ENCODE data around the gene HSPA14. TPM values are rescaled to one million over a fixed set of nuclear protein-coding genes. Genes with fewer than 3 reads are reported as not detected.
"Not testable (repeated sequence)": the region's sequence is repeated elsewhere in the genome, so short reads cannot be mapped to it uniquely, and the experiment has no call there.

HSPA14 gene
- total RNA-seq, 1 experiment from 2014 or later: 32.3 TPM

- peak; percentile 17 for DNase-seq (ENCODE audit: low read depth)
Measured at GRCh38 chr10:14879124-14879927, 41.2 kb downstream of the HSPA14 start.

DNA sequence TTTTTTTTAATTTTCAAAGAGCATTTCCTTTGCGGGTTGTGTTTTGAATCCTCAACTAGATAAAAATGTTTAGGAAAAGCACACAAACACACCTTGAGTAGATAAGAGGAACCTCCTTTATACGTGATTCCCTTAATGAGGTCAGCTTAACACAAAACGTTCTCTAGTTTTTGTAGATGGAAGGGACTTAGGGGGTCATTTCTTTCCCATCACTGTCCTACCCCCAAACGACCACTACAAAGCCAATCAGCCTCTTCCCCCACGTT is 41.8 kb downstream of the HSPA14 start:
- DNase-seq (ENCODE audit: low read depth): no peak

DNA sequence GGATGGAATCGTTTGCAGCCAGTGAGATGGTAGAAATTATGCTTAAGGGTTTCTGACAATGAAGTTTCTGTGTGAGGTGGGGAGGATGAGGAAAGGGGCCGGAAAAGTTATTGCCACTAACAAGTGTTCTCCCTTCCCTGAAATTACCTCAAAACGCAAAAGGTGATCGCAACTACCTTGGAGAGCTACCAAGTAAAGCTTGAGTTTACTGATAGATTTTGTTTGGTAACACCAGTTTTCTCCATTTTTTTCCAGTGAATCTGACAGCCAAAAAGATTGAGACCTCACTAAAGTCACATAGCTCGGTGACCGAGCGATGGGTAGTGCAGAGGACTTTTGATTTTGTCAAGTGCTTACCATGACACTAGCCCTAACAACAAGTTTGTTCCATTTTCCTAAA is 42.1 kb downstream of the HSPA14 start:
- DNase-seq (ENCODE audit: low read depth): no peak

DNA sequence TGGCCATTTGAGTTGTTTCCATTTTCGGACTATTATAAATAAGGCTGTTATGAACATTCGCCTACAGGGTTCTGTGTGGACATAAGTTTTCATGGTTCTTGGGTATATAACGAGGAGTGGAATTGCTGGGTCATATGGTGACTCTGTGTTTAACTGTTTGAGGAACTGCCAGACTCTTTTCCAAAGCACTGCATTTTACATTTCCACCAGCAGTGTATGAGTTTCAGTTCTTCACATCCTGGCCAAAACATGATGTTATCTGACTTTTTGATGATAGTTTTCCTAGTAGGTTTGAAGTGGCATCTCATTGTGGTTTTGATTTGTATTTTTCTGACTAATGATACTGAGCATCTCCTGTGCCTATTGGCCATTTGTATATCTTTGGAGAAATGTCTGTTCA is 46.0 kb downstream of the HSPA14 start:
- no peak for DNase-seq (ENCODE audit: low read depth)

DNA sequence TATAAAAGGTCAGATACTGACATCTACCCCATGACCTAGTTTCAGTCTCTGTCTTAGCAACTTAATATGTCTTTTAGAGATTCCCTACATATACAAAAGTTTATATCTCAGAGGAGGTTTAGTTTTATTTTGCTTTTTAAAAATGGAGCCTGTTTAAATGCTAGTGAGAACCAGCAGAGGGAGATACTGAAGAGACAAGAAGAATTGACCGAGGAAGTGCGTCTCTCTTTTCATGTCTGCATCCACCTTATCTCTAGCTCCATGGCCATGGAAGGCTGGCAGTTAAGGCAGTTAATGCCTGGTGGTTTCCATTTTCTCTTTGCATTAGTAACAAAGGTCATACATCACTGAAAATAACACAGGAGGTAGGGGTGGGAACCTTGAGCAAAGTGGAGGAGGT is 51.2 kb downstream of the HSPA14 start:
- no peak for DNase-seq (ENCODE audit: low read depth)

DNA sequence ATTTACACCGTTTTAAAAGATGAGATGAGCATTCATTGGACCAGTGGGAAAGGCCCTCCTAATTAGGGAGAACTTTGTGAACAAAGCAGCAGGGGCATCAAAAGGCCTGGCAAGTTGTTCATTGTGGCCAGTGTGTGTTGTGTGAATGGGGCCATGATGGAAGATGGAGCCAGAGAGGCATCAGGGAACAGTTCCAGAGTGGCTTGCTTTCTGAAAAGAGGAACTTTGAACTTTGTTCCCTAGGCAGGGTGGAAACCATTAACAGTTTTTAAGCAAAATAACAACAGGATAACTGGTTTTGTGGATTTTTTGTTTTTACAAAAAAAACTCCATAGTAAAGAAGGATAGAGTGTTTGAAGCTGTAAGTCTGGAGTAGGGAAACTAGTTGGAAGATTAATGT is 53.0 kb downstream of the HSPA14 start:
- no peak for DNase-seq (ENCODE audit: low read depth)

DNA sequence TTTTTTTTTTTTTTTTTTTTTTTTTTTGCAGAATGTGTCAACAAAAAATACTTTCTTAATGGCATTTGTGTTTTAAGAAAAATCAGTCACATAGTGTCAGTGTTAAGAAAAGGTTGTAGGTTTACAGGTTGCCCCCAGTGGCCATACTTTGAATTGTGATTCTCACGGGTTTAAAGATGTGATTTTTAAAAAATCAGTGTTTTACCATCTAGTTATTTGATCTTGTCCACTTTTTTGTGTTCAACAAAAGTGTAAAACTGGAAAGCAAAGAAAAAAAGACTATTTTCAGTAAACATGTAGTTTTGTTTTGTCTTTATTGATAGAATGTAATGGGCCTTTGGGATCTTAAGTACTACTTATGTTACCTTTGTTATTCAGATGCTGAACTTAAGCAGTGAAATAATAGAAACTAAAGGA is 66.2 kb downstream of the HSPA14 start:
- DNase-seq (ENCODE audit: low read depth): peak; percentile 37

GRCh38 chr10:14904864-14905263 is 66.8 kb downstream of the HSPA14 start:
- no peak for DNase-seq (ENCODE audit: low read depth)

- DNase-seq (ENCODE audit: low read depth): no peak
Measured at GRCh38 chr10:14905890-14906289, 67.8 kb downstream of the HSPA14 start.

- no peak for DNase-seq (ENCODE audit: low read depth)
Measured at GRCh38 chr10:14906765-14907164, 68.7 kb downstream of the HSPA14 start.

- DNase-seq (ENCODE audit: low read depth): not testable (repeated sequence)
Measured at GRCh38 chr10:14907591-14907990, 69.5 kb downstream of the HSPA14 start.

DNA sequence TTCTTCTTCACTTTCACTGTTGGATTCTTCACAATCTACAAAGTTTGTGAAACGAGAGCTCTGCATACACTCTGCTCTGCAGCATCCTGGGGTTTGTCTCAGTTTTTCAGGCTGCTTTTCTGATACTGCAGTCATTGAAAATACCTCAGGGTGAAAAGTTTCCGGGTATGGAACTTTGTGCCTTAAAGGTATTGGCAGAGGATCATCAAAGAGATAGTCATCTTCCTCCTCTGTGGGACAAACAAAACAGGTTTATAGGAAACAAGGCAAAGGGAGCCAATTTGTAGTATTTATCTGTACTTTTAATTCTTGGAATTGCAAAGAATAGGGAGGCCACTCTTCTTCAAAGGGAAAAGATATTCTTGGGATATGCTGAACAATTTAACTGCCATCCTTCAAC is 71.0 kb downstream of the HSPA14 start:
- no peak for DNase-seq (ENCODE audit: low read depth)

DNA sequence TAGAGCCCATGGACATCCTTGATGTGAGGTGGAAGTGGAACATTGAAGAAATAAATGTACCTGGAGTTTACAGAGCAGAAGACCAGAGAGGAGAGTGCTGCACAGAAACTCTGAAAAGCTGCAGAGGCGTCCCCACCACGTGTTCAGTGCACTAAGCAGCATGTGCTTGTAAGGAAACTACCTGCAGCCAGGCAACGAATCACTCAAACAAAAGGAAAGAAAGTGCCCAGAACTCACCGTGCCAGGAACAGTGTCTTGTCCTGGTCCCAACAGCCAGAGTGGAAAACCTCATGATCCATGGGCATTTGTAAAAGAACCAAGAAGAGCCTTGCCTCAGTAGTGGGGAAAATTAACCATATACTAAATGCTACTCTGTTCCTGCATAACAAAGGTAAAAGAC is 72.8 kb downstream of the HSPA14 start:
- no peak for DNase-seq (ENCODE audit: low read depth)

DNA sequence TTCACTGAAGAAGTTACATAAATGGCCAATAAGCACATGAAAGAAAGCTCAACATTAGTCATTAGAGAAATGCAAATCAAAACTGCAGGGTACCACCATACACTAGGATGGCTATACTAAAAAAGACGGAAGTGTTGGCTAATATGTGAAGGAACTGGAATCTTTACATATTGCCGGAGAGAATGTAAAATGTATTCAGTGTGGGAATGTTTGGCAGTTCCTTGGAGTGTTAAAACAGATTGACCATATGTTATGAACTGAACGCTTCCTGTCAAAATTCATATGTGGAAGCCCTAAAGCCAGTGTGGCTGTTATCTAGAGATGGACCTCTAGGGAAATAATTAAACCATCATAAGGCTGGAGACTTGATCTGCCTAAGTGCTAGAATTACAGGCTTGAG is 73.7 kb downstream of the HSPA14 start:
- DNase-seq (ENCODE audit: low read depth): no peak

DNA sequence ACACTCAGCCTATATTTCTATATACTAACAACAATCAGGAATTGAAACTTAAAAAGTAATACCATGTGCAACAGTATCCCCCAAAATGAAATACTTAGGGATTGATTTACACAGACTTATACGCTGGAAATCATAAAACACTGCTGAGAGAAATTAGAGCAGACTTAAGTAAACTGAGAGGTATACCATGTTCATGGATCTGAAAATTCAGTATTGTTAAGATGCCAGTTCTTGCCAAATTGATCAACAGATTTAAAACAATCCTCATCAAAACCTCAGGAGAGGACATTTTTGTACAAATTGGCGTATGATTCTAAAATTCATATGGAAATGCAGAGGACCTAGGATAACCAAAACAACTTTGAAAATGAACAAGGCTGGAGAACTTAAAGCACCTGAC is 78.5 kb downstream of the HSPA14 start:
- no peak for DNase-seq (ENCODE audit: low read depth)

DNA sequence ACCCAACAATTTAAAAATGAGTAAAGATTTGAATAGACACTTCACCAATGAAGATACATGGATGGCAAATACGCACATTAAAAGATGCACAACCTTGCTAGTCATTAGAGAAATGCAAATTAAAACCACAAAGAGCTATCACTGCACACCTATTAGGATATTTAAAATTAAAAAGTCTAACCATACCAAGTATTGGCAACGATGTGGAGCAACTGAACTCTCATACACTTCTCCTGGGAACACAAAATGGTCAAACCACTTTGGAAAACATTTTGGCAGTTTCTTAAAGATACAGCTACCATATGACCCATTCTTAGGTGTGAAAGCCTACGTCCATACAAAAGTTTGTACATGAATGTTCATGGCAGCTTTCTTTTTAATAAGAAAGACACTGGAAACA is 79.7 kb downstream of the HSPA14 start:
- no peak for DNase-seq (ENCODE audit: low read depth)

DNA sequence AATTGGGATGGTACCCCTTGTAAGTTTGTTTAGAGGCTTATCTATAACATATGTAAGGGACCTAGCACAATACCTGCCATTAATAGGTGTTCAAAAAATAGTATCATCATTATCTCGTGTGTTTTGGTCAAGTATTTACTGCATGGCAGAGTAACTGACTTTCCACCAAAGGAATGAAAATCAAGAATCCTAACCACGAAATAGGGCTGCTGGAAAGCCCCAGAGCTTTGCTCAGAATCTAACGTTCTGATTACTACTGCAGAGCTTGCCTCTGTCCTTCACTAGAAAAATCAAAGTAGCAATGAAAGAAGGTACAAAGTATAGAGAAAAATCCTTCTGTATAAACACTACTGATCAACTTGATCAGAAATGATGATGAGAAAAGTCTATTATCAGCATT is 80.9 kb downstream of the HSPA14 start:
- DNase-seq (ENCODE audit: low read depth): no peak

Other genes with a start within 250 kb of the HSPA14 start
- gene FAM107B, start 63.4 kb upstream of the HSPA14 start, total RNA-seq (2014; rRNA removed; shearing (Covaris generic)): 9.8 and 11.2 TPM in 2 replicates
- gene CDNF, start 269 bp upstream of the HSPA14 start, total RNA-seq (2014; rRNA removed; shearing (Covaris generic)): 0.10 and 0.77 TPM in 2 replicates
- gene MSANTD7, start within 50 bp of the HSPA14 start, total RNA-seq (2014; rRNA removed; shearing (Covaris generic)): 25.9 and 26.1 TPM in 2 replicates
- 26.4 and 36.1 TPM in 2 replicates for gene SUV39H2, start 40.6 kb downstream of the HSPA14 start, total RNA-seq (2014; rRNA removed; shearing (Covaris generic))
- gene DCLRE1C, start 115.8 kb downstream of the HSPA14 start, total RNA-seq (2014; rRNA removed; shearing (Covaris generic)): 4.6 and 10.4 TPM in 2 replicates
- not detected in 2 replicates for gene MEIG1, start 121.1 kb downstream of the HSPA14 start, total RNA-seq (2014; rRNA removed; shearing (Covaris generic))
- gene OLAH, start 205.6 kb downstream of the HSPA14 start, total RNA-seq (2014; rRNA removed; shearing (Covaris generic)): not detected in 2 replicates